IMR-90 (cell line): ENCODE measurements around the gene USP28. TPM values are rescaled to one million over a fixed set of nuclear protein-coding genes. Genes with fewer than 3 reads are reported as not detected.

Experiments used
- ATAC-seq: fragments of 200-7000 bp; cut with Tn5 transposase; 2 replicates; pipeline ENCODE4 v1.9.1; 2020; ENCODE audit warnings: low read depth, mild to moderate bottlenecking, moderate library complexity
- BruUV-seq: library from RNA; stranded (reverse); fragments of 400-500 nt; replicated peaks from 2 replicates; lab custom pipeline; 2021; lab: Mats Ljungman, UMichigan
- CTCF ChIA-PET: fragments of 300-600 bp; formaldehyde crosslinking; extraction: SDS; loops from one replicate; lab custom pipeline; 2021; ENCODE audit warnings: antibody characterized with exemption; lab: Yijun Ruan, JAX
- POLR2A ChIA-PET: fragments of 300-600 bp; sonication (Branson Sonifier 250); formaldehyde crosslinking; loops from one replicate; lab custom pipeline; 2022; ENCODE audit warnings: antibody characterized with exemption; ENCODE audit not compliant: unreplicated experiment; lab: Charles Lee
- DNase-seq: peaks from one replicate; pipeline ENCODE4 v3.0.0; 2013
- H2AFZ ChIP-seq: replicated peaks from 2 replicates; pipeline ENCODE3; 2013; ENCODE audit warnings: low read length, mild to moderate bottlenecking; ENCODE audit not compliant: poor library complexity
- H2AK5ac ChIP-seq: 2 replicates; pipeline ENCODE4 v1.6.1; 2013; ENCODE audit warnings: low read depth, low read length, inconsistent platforms
- H2AK9ac ChIP-seq: replicated peaks from 2 replicates; pipeline ENCODE3; 2013; ENCODE audit warnings: mild to moderate bottlenecking, low read depth, low read length, moderate library complexity; ENCODE audit not compliant: poor library complexity
- H2BK120ac ChIP-seq: 2 replicates; pipeline ENCODE4 v1.6.1; 2013; ENCODE audit warnings: low read depth, low read length, inconsistent platforms
- H2BK15ac ChIP-seq: 3 replicates; pipeline ENCODE4 v1.6.1; 2013; ENCODE audit warnings: low read depth, low read length, inconsistent platforms
- H2BK20ac ChIP-seq: 2 replicates; pipeline ENCODE4 v1.6.1; 2013; ENCODE audit warnings: low read depth, mild to moderate bottlenecking, inconsistent platforms, low read length, moderate library complexity
- H2BK5ac ChIP-seq: 2 replicates; pipeline ENCODE4 v1.6.1; 2013; ENCODE audit warnings: mild to moderate bottlenecking, low read depth, low read length, inconsistent platforms; ENCODE audit not compliant: poor library complexity, severe bottlenecking
- H3K14ac ChIP-seq: replicated peaks from 2 replicates; pipeline ENCODE4 v1.6.1; 2013; ENCODE audit warnings: low read depth, low read length, inconsistent platforms
- H3K18ac ChIP-seq: 2 replicates; pipeline ENCODE4 v1.6.1; 2013; ENCODE audit warnings: low read depth, low read length, control low read depth
- H3K23ac ChIP-seq: 2 replicates; pipeline ENCODE4 v1.6.1; 2013; ENCODE audit warnings: low read depth, low read length, inconsistent platforms
- H3K27ac ChIP-seq: 2 replicates; pipeline ENCODE4 v1.5.1; 2013; ENCODE audit warnings: mild to moderate bottlenecking, control low read depth, low read length; ENCODE audit not compliant: insufficient read depth
- H3K27me3 ChIP-seq: 2 replicates; pipeline ENCODE4 v1.6.1; 2013; ENCODE audit warnings: low read length; ENCODE audit not compliant: control insufficient read depth, insufficient read depth
- H3K36me3 ChIP-seq: 2 replicates; pipeline ENCODE4 v1.6.1; 2013; ENCODE audit warnings: low read length, mixed read lengths; ENCODE audit not compliant: control insufficient read depth, insufficient read depth
- H3K4ac ChIP-seq: 2 replicates; pipeline ENCODE4 v1.6.1; 2013; ENCODE audit warnings: low read depth, low read length, inconsistent platforms
- H3K4me1 ChIP-seq: 2 replicates; pipeline ENCODE4 v1.6.1; 2013; ENCODE audit warnings: low read length, mixed read lengths; ENCODE audit not compliant: control insufficient read depth, insufficient read depth
- H3K4me2 ChIP-seq: 2 replicates; pipeline ENCODE4 v1.6.1; 2013; ENCODE audit warnings: low read depth, mild to moderate bottlenecking, control low read depth, low read length, moderate library complexity
- H3K4me3 ChIP-seq: 2 replicates; pipeline ENCODE4 v1.5.1; 2013; ENCODE audit warnings: low read depth, mild to moderate bottlenecking, control low read depth, low read length, moderate library complexity; ENCODE audit not compliant: insufficient read depth
- H3K56ac ChIP-seq: 2 replicates; pipeline ENCODE4 v1.6.1; 2013; ENCODE audit warnings: low read length, inconsistent platforms; ENCODE audit not compliant: insufficient read depth; ENCODE audit errors: extremely low read depth
- H3K79me1 ChIP-seq, 2 experiments: 2 replicates each; pipeline ENCODE4 v1.6.1; 2013; ENCODE audit warnings: low read length in 2 of 2, inconsistent platforms in 1 of 2, low read depth in 1 of 2
- H3K9ac ChIP-seq: 2 replicates; pipeline ENCODE4 v1.6.1; 2013; ENCODE audit warnings: low read depth, low read length, control low read depth
- H3K9me1 ChIP-seq: 2 replicates; pipeline ENCODE4 v1.6.1; 2013; ENCODE audit warnings: low read length, inconsistent platforms; ENCODE audit not compliant: insufficient read depth
- H3K9me3 ChIP-seq: 2 replicates; pipeline ENCODE4 v1.6.1; 2013; ENCODE audit warnings: low read length; ENCODE audit not compliant: control insufficient read depth, insufficient read depth
- H4K20me1 ChIP-seq: 2 replicates; pipeline ENCODE4 v1.6.1; 2013; ENCODE audit warnings: low read length, inconsistent platforms; ENCODE audit not compliant: insufficient read depth
- H4K5ac ChIP-seq: 2 replicates; pipeline ENCODE4 v1.6.1; 2013; ENCODE audit warnings: mild to moderate bottlenecking, low read depth, low read length, control low read depth
- H4K8ac ChIP-seq, 2 experiments: 2 replicates each; pipeline ENCODE4 v1.6.1; 2013; ENCODE audit warnings: low read depth in 2 of 2, low read length in 2 of 2, control low read depth in 1 of 2, inconsistent platforms in 1 of 2
- H4K91ac ChIP-seq: 2 replicates; pipeline ENCODE4 v1.6.1; 2013; ENCODE audit warnings: low read depth, low read length, inconsistent platforms; ENCODE audit not compliant: insufficient read depth
- BHLHE40 ChIP-seq: fragments of 150-350 bp; IDR thresholded peaks from 2 replicates; pipeline ENCODE4 v1.6.1; 2016; ENCODE audit warnings: mild to moderate bottlenecking, low read depth, low read length
- CEBPB ChIP-seq: IDR thresholded peaks from 2 replicates; pipeline ENCODE4 v1.6.1; 2012; ENCODE audit warnings: low read depth, low read length, improper control_type of control experiment
- CHD1 ChIP-seq: IDR thresholded peaks from 2 replicates; pipeline ENCODE4 v1.6.1; 2012; ENCODE audit warnings: low read depth, low read length, improper control_type of control experiment
- FOS ChIP-seq: fragments of 150-350 bp; IDR thresholded peaks from 2 replicates; pipeline ENCODE4 v1.6.1; 2016; ENCODE audit warnings: low read depth, low read length
- MAZ ChIP-seq: IDR thresholded peaks from 2 replicates; pipeline ENCODE4 v1.6.1; 2012; ENCODE audit warnings: low read depth, mild to moderate bottlenecking, low read length, improper control_type of control experiment, moderate library complexity, borderline replicate concordance
- NFE2L2 ChIP-seq: fragments of 150-350 bp; IDR thresholded peaks from 2 replicates; pipeline ENCODE4 v1.6.1; 2016; ENCODE audit warnings: low read depth, mild to moderate bottlenecking, low read length
- POLR2A ChIP-seq: IDR thresholded peaks from 2 replicates; pipeline ENCODE4 v1.6.1; 2012; ENCODE audit warnings: mild to moderate bottlenecking, low read depth, low read length
- RAD21 ChIP-seq: IDR thresholded peaks from 2 replicates; pipeline ENCODE4 v1.6.1; 2012; ENCODE audit warnings: low read length, improper control_type of control experiment
- RFX5 ChIP-seq: IDR thresholded peaks from 2 replicates; pipeline ENCODE4 v1.8.0; 2012; ENCODE audit warnings: low read depth, mild to moderate bottlenecking, low read length, moderate library complexity
- WGBS, 2 experiments: methylation state at CpG; one replicate each; pipeline versions ENCODE4 v1.1.5 to v1.1.7; 2013; ENCODE audit warnings: missing lambda C conversion rate in 2 of 2; ENCODE audit not compliant: insufficient read length in 1 of 2; ENCODE audit errors: extremely low coverage in 2 of 2; 5-methylcytosine and 5-hydroxymethylcytosine counted together
- dilution Hi-C: fragments of 300-500 bp; cut with HindIII; formaldehyde crosslinking; loops from one replicate; pipeline ENCODE4 v1.14.3; 2018; ENCODE audit warnings: low sequenced_read_pairs; ENCODE audit not compliant: unreplicated experiment
- in situ Hi-C: fragments of 300-500 bp; cut with MboI; formaldehyde crosslinking; loops from 3 replicates; pipeline ENCODE4 v1.14.3; 2019; ENCODE audit warnings: low sequenced_read_pairs, inconsistent platforms, mixed read lengths
- intact Hi-C: fragments of 100-400 bp; cut with micrococcal nuclease; formaldehyde crosslinking; loops from 2 replicates; pipeline ENCODE4 v1.10.0; 2022
- polyA plus RNA-seq, 3 experiments: library from polyadenylated mRNA; depleted of rRNA; stranded (reverse); fragments of >200 nt; gene quantifications; 2 replicates each; pipeline ENCODE4 v1.2.3, GENCODE V29; 2012; ENCODE audit warnings: low replicate concordance in 1 of 3
- total RNA-seq: library from RNA; depleted of rRNA; stranded (reverse); fragments of >200 nt; gene quantifications from 2 replicates; pipeline ENCODE4 v1.2.3, GENCODE V29; 2012
- TF ChIP-seq, protein P1 (sequence below): fragments of 150-350 bp; IDR thresholded peaks from 2 replicates; pipeline ENCODE4 v1.6.1; 2016; ENCODE audit warnings: low read depth, mild to moderate bottlenecking, low read length, moderate library complexity, borderline replicate concordance
- TF ChIP-seq, protein P2 (sequence below): conservative IDR thresholded peaks from 2 replicates; pipeline ENCODE4 v1.5.1; 2012; ENCODE audit warnings: mild to moderate bottlenecking, low read depth, low read length, improper control_type of control experiment
- TF ChIP-seq, protein P3 (sequence below): fragments of 150-350 bp; IDR thresholded peaks from 2 replicates; pipeline ENCODE4 v1.6.1; 2017; ENCODE audit warnings: mild to moderate bottlenecking, antibody characterized with exemption, low read length, low read depth

The USP28 gene
- total and polyA plus RNA-seq, 2 of the 4 experiments (the other 2 are of a cell fraction): 17.0 to 36.0 TPM

DNA sequence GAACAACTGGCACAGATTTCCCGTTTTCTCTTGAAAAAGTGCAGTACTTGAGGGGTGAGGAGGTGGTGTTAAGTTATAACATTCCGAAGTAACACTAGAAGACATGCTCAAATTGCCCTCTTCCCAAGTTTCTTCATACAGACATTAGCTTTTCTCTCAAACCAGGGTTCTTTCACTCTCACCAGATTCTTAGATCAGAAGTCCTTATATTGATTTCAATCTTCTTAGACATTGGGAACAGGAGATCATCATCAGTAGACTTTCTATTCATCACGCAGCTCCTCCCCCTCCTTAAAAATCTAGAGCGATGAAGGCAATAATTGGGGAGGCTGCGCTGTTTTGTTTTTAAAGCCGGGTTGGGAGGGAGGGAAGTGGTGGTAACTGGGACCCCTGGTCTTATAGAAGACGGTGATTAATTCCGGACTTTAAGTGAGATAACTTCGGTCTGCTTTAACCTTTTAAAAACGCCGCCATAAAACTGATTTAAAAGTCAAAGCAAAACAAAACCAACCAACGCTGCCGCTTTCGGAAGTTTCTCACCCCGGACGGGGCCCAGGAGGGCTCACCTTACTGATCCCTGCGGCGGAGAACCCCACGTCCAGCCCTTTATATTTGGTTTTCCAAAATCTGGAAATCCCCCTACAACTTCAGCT, 665 bp downstream of the USP28 start:
- intact Hi-C loops: loop anchor here (10.0 kb wide), 2 partner anchors 290 to 1570 kb away; no protein-coding TSS in a partner anchor
- in situ Hi-C loops: no loop called here
- Histone ChIP-seq H4K8ac (peak overlapping the region in 1 of 2 experiments; percentile 4; a peak in 1 of 4 replicates), H2AK5ac (no peak overlapping the region), H2BK5ac (no peak overlapping the region), H4K5ac (no peak overlapping the region), H3K18ac (no peak overlapping the region), H3K4me1 (peaks cover 4% of the 10 kb centered on the region; the same call in 1 of the 2 replicates), H3K36me3 (no peaks in the 10 kb centered on the region), H2BK20ac (no peak overlapping the region), H3K4me2 (peak overlapping the region; percentile 63), H3K4me3 (peak overlapping the region; percentile 67), H3K23ac (peak overlapping the region; percentile 66), H3K9ac (peak overlapping the region; percentile 50), H3K9me3 (no peaks in the 10 kb centered on the region), H3K27me3 (no peaks in the 10 kb centered on the region), H3K4ac (peak overlapping the region; percentile 3; the same call in 1 of the 2 replicates), H3K79me1 (peaks cover 4 to 19% of the 10 kb centered on the region in 2 experiments; a peak in 2 of 4 replicates), H4K91ac (no peak overlapping the region), H2BK15ac (no peak overlapping the region), H3K27ac (peak overlapping the region; percentile 13), H3K9me1 (no peaks in the 10 kb centered on the region), H3K56ac (peak overlapping the region; percentile 28; the same call in 1 of the 2 replicates), H3K14ac (peak overlapping the region; percentile 40; the same call in 1 of the 2 replicates), H2AK9ac (peak overlapping the region; percentile 33), H2BK120ac (no peak overlapping the region), H2AFZ (peak overlapping the region; percentile 95), H4K20me1 (no peaks in the 10 kb centered on the region)
- DNase-seq (peak; percentile 35), ATAC-seq (no peak; the same call in 1 of the 2 replicates)
- no CpG with 5 or more reads among the region's 19 CpGs for WGBS, 2 experiments
- ChIA-PET CTCF (interaction anchor here (0.6 kb wide), 1 partner anchor 21 kb away, joined by 4 read pairs; no protein-coding TSS in a partner anchor), POLR2A (interaction anchor here (0.7 kb wide), 1 partner anchor 138 kb away, joined by 9 read pairs; no protein-coding TSS in a partner anchor)
- BruUV-seq: no TSS peak
- dilution Hi-C loops: no loop called here
- TF ChIP-seq POLR2A: no peak
- no peak for TF ChIP-seq BHLHE40
- TF ChIP-seq RFX5: no peak
- TF ChIP-seq, protein P1, sequence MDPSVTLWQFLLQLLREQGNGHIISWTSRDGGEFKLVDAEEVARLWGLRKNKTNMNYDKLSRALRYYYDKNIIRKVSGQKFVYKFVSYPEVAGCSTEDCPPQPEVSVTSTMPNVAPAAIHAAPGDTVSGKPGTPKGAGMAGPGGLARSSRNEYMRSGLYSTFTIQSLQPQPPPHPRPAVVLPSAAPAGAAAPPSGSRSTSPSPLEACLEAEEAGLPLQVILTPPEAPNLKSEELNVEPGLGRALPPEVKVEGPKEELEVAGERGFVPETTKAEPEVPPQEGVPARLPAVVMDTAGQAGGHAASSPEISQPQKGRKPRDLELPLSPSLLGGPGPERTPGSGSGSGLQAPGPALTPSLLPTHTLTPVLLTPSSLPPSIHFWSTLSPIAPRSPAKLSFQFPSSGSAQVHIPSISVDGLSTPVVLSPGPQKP: no peak
- TF ChIP-seq, protein P2, sequence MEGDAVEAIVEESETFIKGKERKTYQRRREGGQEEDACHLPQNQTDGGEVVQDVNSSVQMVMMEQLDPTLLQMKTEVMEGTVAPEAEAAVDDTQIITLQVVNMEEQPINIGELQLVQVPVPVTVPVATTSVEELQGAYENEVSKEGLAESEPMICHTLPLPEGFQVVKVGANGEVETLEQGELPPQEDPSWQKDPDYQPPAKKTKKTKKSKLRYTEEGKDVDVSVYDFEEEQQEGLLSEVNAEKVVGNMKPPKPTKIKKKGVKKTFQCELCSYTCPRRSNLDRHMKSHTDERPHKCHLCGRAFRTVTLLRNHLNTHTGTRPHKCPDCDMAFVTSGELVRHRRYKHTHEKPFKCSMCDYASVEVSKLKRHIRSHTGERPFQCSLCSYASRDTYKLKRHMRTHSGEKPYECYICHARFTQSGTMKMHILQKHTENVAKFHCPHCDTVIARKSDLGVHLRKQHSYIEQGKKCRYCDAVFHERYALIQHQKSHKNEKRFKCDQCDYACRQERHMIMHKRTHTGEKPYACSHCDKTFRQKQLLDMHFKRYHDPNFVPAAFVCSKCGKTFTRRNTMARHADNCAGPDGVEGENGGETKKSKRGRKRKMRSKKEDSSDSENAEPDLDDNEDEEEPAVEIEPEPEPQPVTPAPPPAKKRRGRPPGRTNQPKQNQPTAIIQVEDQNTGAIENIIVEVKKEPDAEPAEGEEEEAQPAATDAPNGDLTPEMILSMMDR: no peak
- TF ChIP-seq CEBPB: no peak
- no peak for TF ChIP-seq MAZ
- no peak for TF ChIP-seq CHD1
- no peak for TF ChIP-seq FOS
- TF ChIP-seq NFE2L2: no peak
- TF ChIP-seq, protein P3, sequence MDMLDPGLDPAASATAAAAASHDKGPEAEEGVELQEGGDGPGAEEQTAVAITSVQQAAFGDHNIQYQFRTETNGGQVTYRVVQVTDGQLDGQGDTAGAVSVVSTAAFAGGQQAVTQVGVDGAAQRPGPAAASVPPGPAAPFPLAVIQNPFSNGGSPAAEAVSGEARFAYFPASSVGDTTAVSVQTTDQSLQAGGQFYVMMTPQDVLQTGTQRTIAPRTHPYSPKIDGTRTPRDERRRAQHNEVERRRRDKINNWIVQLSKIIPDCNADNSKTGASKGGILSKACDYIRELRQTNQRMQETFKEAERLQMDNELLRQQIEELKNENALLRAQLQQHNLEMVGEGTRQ: no peak
- TF ChIP-seq RAD21: no peak
